Lower lobe of right lung (tissue), 2 donors: ENCODE results near the gene DDIT3. TPM values are rescaled to one million over a fixed set of nuclear protein-coding genes. Genes with fewer than 3 reads are reported as not detected.

Experiments used
- ATAC-seq, 2 donors: fragments of 200-7000 bp; cut with Tn5 transposase; one replicate each; pipeline ENCODE4 v1.9.1; 2020 to 2022; ENCODE audit warnings: mild to moderate bottlenecking in 2 of 2, moderate library complexity in 2 of 2
- DNase-seq: peaks from one replicate; pipeline ENCODE4 v3.0.0-alpha.2; 2020
- H3K27ac ChIP-seq: fragments of 200-600 bp; one replicate; pipeline ENCODE4 v1.8.0; 2022
- H3K27me3 ChIP-seq: fragments of 200-600 bp; one replicate; pipeline ENCODE4 v1.8.0; 2022; ENCODE audit warnings: low read depth
- H3K36me3 ChIP-seq: fragments of 200-600 bp; one replicate; pipeline ENCODE4 v1.8.0; 2022; ENCODE audit warnings: mild to moderate bottlenecking
- H3K4me1 ChIP-seq: fragments of 200-600 bp; one replicate; pipeline ENCODE4 v1.8.0; 2022
- H3K4me3 ChIP-seq: fragments of 200-600 bp; one replicate; pipeline ENCODE4 v1.8.0; 2022; ENCODE audit warnings: mild to moderate bottlenecking
- H3K9me3 ChIP-seq: fragments of 200-600 bp; one replicate; pipeline ENCODE4 v1.8.0; 2022
- CTCF ChIP-seq: fragments of 200-600 bp; IDR thresholded peaks from one replicate; pipeline ENCODE4 v1.8.0; 2022; ENCODE audit warnings: antibody characterized with exemption, mild to moderate bottlenecking
- intact Hi-C: fragments of 100-400 bp; cut with DNase I; formaldehyde crosslinking; loops from one replicate; pipeline ENCODE4 v1.11.0; 2022
- long read RNA-seq: library from polyadenylated mRNA; unstranded; transcript quantifications from one replicate; pipeline ENCODE4 v2.0.0, GENCODE V29; 2021
- total RNA-seq: library from RNA; stranded (reverse); fragmentation: NEBNext Ultra II Directional; extraction: Animal tissue kit (Norgen Biotek cat#: 25700); gene quantifications from one replicate; pipeline ENCODE4 v1.2.1, GENCODE V29; 2021
- donor health status: DM: no; HTN: yes; CAD: no; lungs with severe emphysema.

DDIT3 gene, protein sequence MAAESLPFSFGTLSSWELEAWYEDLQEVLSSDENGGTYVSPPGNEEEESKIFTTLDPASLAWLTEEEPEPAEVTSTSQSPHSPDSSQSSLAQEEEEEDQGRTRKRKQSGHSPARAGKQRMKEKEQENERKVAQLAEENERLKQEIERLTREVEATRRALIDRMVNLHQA
- 26.1 TPM for total RNA-seq
- long read RNA-seq, transcript DDIT3-201 (4 exons, 906 nt): major isoform, 19 of 22 reads
- long read RNA-seq, partial matches to known transcripts: 0 of 22 reads
- long read RNA-seq, other reads (novel, unspliced or antisense): 2 of 22 reads

- DNase-seq (peak; percentile 99), ATAC-seq (peak; percentile 90)
- TF ChIP-seq CTCF: no peak
- H3K27me3 ChIP-seq: no peaks in the 10 kb centered on the region
- H3K4me3 ChIP-seq: peak within 1 kb of the TSS; percentile 90
- H3K27ac ChIP-seq: peak within 1 kb of the TSS; percentile 97
- H3K9me3 ChIP-seq: no peaks in the 10 kb centered on the region
- peaks cover 61% of the 10 kb centered on the region for H3K4me1 ChIP-seq
- H3K36me3 ChIP-seq: peaks cover 42% of the 10 kb centered on the region
- intact Hi-C loops: no loop called here
Measured at GRCh38 chr12:57520053-57520818, at the start of gene DDIT3. DDIT3 (minus strand) TSS chr12:57520514; CDS start chr12:57517406, 3,108 bp downstream.

DNA sequence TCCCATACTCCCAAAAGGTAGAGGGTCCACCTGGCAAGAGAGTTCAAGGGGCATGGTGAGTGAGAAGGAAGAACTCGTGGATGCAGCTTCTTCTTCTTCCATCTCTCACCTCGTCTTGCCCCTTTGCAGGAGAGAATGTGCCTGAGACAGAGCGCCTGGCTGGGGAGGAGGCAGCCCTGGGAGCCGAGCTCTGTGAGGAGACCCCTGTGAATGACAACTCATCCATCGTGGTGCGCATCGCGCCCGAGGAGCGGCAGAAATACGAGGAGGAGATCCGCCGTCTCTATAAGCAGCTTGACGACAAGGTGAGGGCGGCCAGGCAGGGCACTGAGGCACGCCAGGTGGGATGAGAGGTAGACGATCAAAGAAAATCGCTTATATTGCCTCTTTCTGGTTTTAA is 49.5 kb upstream of the DDIT3 start:
- intact Hi-C loops: no loop called here
- no peaks in the 10 kb centered on the region for H3K36me3 ChIP-seq
- ATAC-seq: no peak

DNA sequence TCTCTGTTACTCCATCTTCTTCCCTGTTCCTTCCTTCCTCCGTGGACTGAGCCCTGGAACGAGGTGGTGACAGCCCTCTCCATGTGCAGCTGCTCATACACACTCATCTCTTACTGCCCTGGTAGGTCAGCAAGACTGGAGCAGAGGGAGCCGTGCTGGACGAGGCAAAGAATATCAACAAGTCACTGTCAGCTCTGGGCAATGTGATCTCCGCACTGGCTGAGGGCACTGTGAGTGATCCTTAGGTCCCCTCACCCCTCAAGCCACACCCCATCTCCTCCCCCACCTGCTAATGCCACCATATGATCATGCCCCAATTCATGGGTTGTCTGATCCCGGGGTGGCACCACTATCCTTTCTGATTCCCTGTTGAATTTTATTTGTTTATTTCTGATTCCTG is 48.5 kb upstream of the DDIT3 start:
- Histone ChIP-seq H3K4me3 (no peak overlapping the region), H3K27me3 (no peaks in the 10 kb centered on the region), H3K27ac (no peak overlapping the region), H3K4me1 (no peaks in the 10 kb centered on the region), H3K9me3 (no peaks in the 10 kb centered on the region), H3K36me3 (no peaks in the 10 kb centered on the region)
- no peak for TF ChIP-seq CTCF
- no peak for DNase-seq
- ATAC-seq: peak in 1 of 2 donors; percentile 22
- intact Hi-C loops: no loop called here

More for the DNA sequence above, 49.5 kb upstream of the DDIT3 start:
- TF ChIP-seq CTCF: no peak
- no peaks in the 10 kb centered on the region for H3K9me3 ChIP-seq
- no peak for DNase-seq
- H3K27me3 ChIP-seq: no peaks in the 10 kb centered on the region
- no peaks in the 10 kb centered on the region for H3K4me1 ChIP-seq
- H3K4me3 ChIP-seq: no peak overlapping the region
- H3K27ac ChIP-seq: no peak overlapping the region

DNA sequence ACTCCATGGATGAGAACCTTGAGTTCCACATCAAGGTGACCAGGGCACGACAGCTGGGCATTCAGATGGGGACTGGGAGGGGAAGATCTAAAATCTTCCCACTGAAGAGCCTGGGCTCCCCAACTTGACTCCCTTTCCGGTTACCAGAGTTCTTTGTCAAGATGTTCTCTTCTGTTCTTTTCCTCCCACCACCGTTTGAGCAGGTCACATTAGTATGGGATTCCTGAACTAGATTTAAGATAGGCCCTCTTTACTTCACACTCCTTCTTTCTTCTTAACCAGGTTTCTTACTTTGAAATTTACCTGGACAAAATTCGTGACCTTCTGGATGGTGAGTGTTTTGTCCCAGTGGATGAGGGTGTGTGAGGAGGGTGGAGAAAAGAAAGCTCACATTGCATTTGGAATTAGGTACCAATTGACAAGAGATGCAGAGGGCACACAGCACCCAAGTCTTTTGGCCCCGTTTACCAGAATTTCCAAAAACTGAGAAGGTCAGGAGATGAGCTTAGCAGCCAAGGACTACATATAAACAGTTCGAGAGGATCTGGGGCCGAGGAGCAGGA is 43.9 kb upstream of the DDIT3 start:
- no peaks in the 10 kb centered on the region for H3K36me3 ChIP-seq
- DNase-seq (no peak), ATAC-seq (no peak)

More for the DNA sequence above, 43.9 kb upstream of the DDIT3 start:
- no peaks in the 10 kb centered on the region for H3K9me3 ChIP-seq
- no peak overlapping the region for H3K4me3 ChIP-seq
- intact Hi-C loops: no loop called here
- no peaks in the 10 kb centered on the region for H3K4me1 ChIP-seq
- H3K27me3 ChIP-seq: peaks cover 3% of the 10 kb centered on the region
- H3K27ac ChIP-seq: no peak overlapping the region
- TF ChIP-seq CTCF: no peak
